GM12878 (cell line): ENCODE data around the gene B4GALT7. TPM values are rescaled to one million over a fixed set of nuclear protein-coding genes. Genes with fewer than 3 reads are reported as not detected.
A peak's percentile ranks its signal among the peaks of the same experiment; 100 is the strongest.

ENCODE experiments used
- ASH2L ChIP-seq: fragments of 300-600, 200-600 bp; sonication (generic); IDR thresholded peaks from 2 replicates; pipeline ENCODE4 v1.6.1; 2017; ENCODE audit warnings: low read depth, mild to moderate bottlenecking, borderline replicate concordance
- BCL11A ChIP-seq: IDR thresholded peaks from 2 replicates; pipeline ENCODE4 v1.6.1; 2011; ENCODE audit warnings: low read depth, low read length
- BCL3 ChIP-seq: IDR thresholded peaks from 2 replicates; pipeline ENCODE4 v1.6.1; 2011; ENCODE audit warnings: borderline replicate concordance, low read depth, mild to moderate bottlenecking, moderate library complexity, low read length; ENCODE audit not compliant: insufficient read depth, poor library complexity, severe bottlenecking
- CBFB ChIP-seq: IDR thresholded peaks from 2 replicates; pipeline ENCODE4 v1.6.1; 2016; ENCODE audit warnings: antibody characterized with exemption, low read depth
- FOS ChIP-seq: IDR thresholded peaks from 3 replicates; pipeline ENCODE4 v1.6.1; 2011; ENCODE audit warnings: borderline replicate concordance; ENCODE audit not compliant: insufficient read length; ENCODE audit errors: extremely low read depth
- FOXK2 ChIP-seq: fragments of 450-650 bp; IDR thresholded peaks from 2 replicates; pipeline ENCODE4 v1.6.1; 2017; ENCODE audit warnings: mild to moderate bottlenecking, moderate library complexity
- IKZF1 ChIP-seq: fragments of 450-650 bp; conservative IDR thresholded peaks from 2 replicates; pipeline ENCODE4 v1.6.1; 2017; ENCODE audit warnings: antibody characterized with exemption, mild to moderate bottlenecking
- KLF5 ChIP-seq: fragments of 450-650 bp; IDR thresholded peaks from 2 replicates; pipeline ENCODE4 v1.6.1; 2014; ENCODE audit warnings: mild to moderate bottlenecking; ENCODE audit not compliant: partially characterized antibody
- MTA2 ChIP-seq: fragments of 450-650 bp; IDR thresholded peaks from 2 replicates; pipeline ENCODE4 v1.6.1; 2016; ENCODE audit warnings: low read depth, mild to moderate bottlenecking, moderate library complexity
- MTA3 ChIP-seq: IDR thresholded peaks from 2 replicates; pipeline ENCODE4 v1.6.1; 2012; ENCODE audit warnings: low read length, inconsistent platforms, borderline replicate concordance
- MYC ChIP-seq: IDR thresholded peaks from 2 replicates; pipeline ENCODE4 v1.6.1; 2011; ENCODE audit warnings: mild to moderate bottlenecking, low read length, moderate library complexity, inconsistent platforms; ENCODE audit not compliant: insufficient read depth, insufficient replicate concordance, insufficient read length, severe bottlenecking
- NFIC ChIP-seq: IDR thresholded peaks from 2 replicates; pipeline ENCODE4 v1.6.1; 2012; ENCODE audit warnings: low read depth, mild to moderate bottlenecking, inconsistent platforms, low read length, moderate library complexity
- NFXL1 ChIP-seq: fragments of 450-650 bp; IDR thresholded peaks from 2 replicates; pipeline ENCODE4 v1.6.1; 2017; ENCODE audit warnings: antibody characterized with exemption, mild to moderate bottlenecking, borderline replicate concordance
- POLR2AphosphoS5 ChIP-seq: IDR thresholded peaks from 2 replicates; pipeline ENCODE4 v1.6.1; 2011; ENCODE audit warnings: mild to moderate bottlenecking, low read length, inconsistent platforms
- RAD21 ChIP-seq: IDR thresholded peaks from 2 replicates; pipeline ENCODE4 v1.6.1; 2011; ENCODE audit warnings: mild to moderate bottlenecking, low read depth, low read length, moderate library complexity; ENCODE audit not compliant: insufficient read depth
- RAD51 ChIP-seq: fragments of 450-650 bp; IDR thresholded peaks from 2 replicates; pipeline ENCODE4 v1.6.1; 2016; ENCODE audit warnings: moderate library complexity, mild to moderate bottlenecking, inconsistent platforms
- RUNX3 ChIP-seq: IDR thresholded peaks from 2 replicates; pipeline ENCODE4 v1.6.1; 2012; ENCODE audit warnings: low read length, inconsistent platforms
- SP1 ChIP-seq: IDR thresholded peaks from one replicate; pipeline ENCODE4 v1.6.1; 2011; ENCODE audit warnings: low read depth, low read length
- SRF ChIP-seq, 2 experiments: IDR thresholded peaks; 2 replicates each; pipeline ENCODE4 v1.6.1; 2011; ENCODE audit warnings: low read depth in 2 of 2, low read length in 2 of 2, mild to moderate bottlenecking in 1 of 2, moderate library complexity in 1 of 2
- TCF3 ChIP-seq: IDR thresholded peaks from 2 replicates; pipeline ENCODE4 v1.6.1; 2012; ENCODE audit warnings: low read depth, mild to moderate bottlenecking, low read length, borderline replicate concordance; ENCODE audit not compliant: insufficient read depth
- ZBTB11 ChIP-seq: fragments of 450-650 bp; formaldehyde crosslinking; IDR thresholded peaks from 2 replicates; pipeline ENCODE4 v1.5.0; 2022; ENCODE audit warnings: mild to moderate bottlenecking, missing genetic modification characterization
- polyA plus RNA-seq, 11 experiments: library from polyadenylated mRNA; depleted of rRNA in 4 of 11; unstranded in 6 of 11; stranded (reverse) in 5 of 11; fragments of >200 nt; fragmentation: Nextera tagmentation in 4 of 11; fragmentation: Illumina TruSeq in 1 of 11; extraction: Ambion mirVana in 4 of 11; extraction: Trizol in 1 of 11; gene quantifications; 1 replicate in 1 of 11; 2 replicates in 10 of 11; pipeline versions ENCODE4 v1.2.1 to v1.2.3, GENCODE V29; 2011 to 2016; ENCODE audit warnings: inconsistent platforms in 2 of 11, missing spikeins in 2 of 11, low read depth in 1 of 11
- total RNA-seq, 4 experiments: library from RNA; depleted of rRNA in 3 of 4; stranded (reverse); fragments of >200 nt in 3 of 4; fragmentation: Illumina TruSeq in 1 of 4; extraction: Trizol in 1 of 4; gene quantifications; 2 replicates each; pipeline versions ENCODE4 v1.2.1 to v1.2.3, GENCODE V29; 2013 to 2021
- TF ChIP-seq, protein P1 (sequence below): fragments of 450-650 bp; IDR thresholded peaks from 2 replicates; pipeline ENCODE4 v1.6.1; 2016; ENCODE audit warnings: mild to moderate bottlenecking
- TF ChIP-seq, protein P2 (sequence below): IDR thresholded peaks from 2 replicates; pipeline ENCODE4 v1.6.1; 2011; ENCODE audit warnings: mild to moderate bottlenecking, low read depth, low read length, moderate library complexity; ENCODE audit not compliant: insufficient replicate concordance

The B4GALT7 gene
- total and polyA plus RNA-seq, 10 of the 15 experiments (the other 5 are each of a cell fraction or from before 2014, with no cell fraction given), result 0.34 to 27.3 (median 16.4) TPM

DNA sequence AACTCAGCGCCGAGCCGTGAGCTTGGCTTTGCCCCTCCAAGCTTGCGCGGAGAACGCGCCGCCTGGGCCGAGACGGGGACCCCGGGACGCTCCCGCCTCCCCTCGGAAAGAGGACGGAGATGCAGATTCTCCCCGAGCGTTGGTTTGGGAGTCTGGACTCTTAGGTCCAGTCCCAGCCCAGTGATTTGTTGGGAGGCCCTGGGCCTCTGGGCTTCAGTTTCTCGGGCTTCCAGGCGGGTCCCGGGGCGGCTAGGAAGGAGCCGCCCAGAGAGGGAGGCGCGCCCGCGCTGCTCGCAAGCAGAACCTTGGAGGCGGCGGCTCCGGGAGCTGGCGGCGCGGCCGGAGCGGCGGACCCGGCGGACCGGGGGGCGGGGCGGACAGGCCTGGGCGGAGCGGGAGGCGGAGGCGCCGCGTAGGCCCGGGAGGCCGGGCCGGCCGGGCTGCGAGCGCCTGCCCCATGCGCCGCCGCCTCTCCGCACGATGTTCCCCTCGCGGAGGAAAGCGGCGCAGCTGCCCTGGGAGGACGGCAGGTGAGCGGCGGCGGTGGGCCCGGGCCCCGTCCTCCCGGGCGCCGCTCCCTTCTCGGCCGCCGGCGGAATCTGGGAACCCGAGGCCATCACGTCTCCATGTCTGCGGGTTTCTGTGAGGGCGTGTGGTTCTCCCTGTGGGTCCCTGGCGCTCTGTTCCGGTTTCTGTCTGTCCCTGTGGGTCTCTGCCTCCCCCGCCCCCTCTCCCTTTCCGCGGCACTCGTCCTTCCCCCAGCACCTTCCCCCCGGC, at the start of gene B4GALT7 (continued):
- TF ChIP-seq, protein P1, sequence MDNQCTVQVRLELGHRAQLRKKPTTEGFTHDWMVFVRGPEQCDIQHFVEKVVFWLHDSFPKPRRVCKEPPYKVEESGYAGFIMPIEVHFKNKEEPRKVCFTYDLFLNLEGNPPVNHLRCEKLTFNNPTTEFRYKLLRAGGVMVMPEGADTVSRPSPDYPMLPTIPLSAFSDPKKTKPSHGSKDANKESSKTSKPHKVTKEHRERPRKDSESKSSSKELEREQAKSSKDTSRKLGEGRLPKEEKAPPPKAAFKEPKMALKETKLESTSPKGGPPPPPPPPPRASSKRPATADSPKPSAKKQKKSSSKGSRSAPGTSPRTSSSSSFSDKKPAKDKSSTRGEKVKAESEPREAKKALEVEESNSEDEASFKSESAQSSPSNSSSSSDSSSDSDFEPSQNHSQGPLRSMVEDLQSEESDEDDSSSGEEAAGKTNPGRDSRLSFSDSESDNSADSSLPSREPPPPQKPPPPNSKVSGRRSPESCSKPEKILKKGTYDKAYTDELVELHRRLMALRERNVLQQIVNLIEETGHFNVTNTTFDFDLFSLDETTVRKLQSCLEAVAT, result no peak
- TF ChIP-seq MTA3 (peak; percentile 67; the same call in 1 of the 2 replicates), BCL3 (no peak), MTA2 (no peak), KLF5 (no peak), NFIC (no peak), SRF (IDR thresholded peaks at IDR 0.05; ENCODE audit: low read depth in 2 of 2, low read length in 2 of 2) (peak; percentile 56 to 95), RAD21 (peak; percentile 12; the same call in 1 of the 2 replicates), SP1 (peak; percentile 89), RUNX3 (peak; percentile 51; the same call in 1 of the 2 replicates), ASH2L (peak; percentile 31; the same call in 1 of the 2 replicates), POLR2AphosphoS5 (peak; percentile 83; the same call in 1 of the 2 replicates), RAD51 (no peak), CBFB (no peak), NFXL1 (no peak), TCF3 (peak; percentile 73; the same call in 1 of the 2 replicates), IKZF1 (peak; percentile 98), FOS (no peak), MYC (no peak), BCL11A (no peak), ZBTB11 (peak; percentile 100), FOXK2 (no peak)
- TF ChIP-seq, protein P2, sequence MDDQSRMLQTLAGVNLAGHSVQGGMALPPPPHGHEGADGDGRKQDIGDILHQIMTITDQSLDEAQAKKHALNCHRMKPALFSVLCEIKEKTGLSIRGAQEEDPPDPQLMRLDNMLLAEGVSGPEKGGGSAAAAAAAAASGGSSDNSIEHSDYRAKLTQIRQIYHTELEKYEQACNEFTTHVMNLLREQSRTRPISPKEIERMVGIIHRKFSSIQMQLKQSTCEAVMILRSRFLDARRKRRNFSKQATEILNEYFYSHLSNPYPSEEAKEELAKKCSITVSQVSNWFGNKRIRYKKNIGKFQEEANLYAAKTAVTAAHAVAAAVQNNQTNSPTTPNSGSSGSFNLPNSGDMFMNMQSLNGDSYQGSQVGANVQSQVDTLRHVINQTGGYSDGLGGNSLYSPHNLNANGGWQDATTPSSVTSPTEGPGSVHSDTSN, result no peak
